Vagina (tissue), 2 donors: Measurements from ENCODE around the gene RGS18. TPM values are rescaled to one million over a fixed set of nuclear protein-coding genes. Genes with fewer than 3 reads are reported as not detected.

Source experiments
- DNase-seq, 2 donors: peaks; one replicate each; pipeline ENCODE4 v3.0.0-alpha.2; 2017; ENCODE audit errors: extremely low spot score in 2 of 2
- H3K27ac ChIP-seq: fragments of 200-600 bp; sonication (generic); one replicate; pipeline ENCODE4 v1.5.1; 2019
- H3K27me3 ChIP-seq: fragments of 200-600 bp; sonication (generic); one replicate; pipeline ENCODE4 v1.5.1; 2019
- H3K36me3 ChIP-seq, 2 donors: fragments of 200-600 bp; sonication (generic); one replicate each; pipeline ENCODE4 v1.5.1; 2017 to 2019
- H3K4me1 ChIP-seq: fragments of 200-600 bp; sonication (generic); one replicate; pipeline ENCODE4 v1.5.1; 2019
- H3K4me3 ChIP-seq, 2 donors: fragments of 200-600 bp; sonication (generic); 1 replicate in 1 of 2; 2 replicates in 1 of 2; pipeline ENCODE4 v1.5.1; 2016 to 2019
- H3K9me3 ChIP-seq: fragments of 200-600 bp; sonication (generic); one replicate; pipeline ENCODE4 v1.5.1; 2019
- CTCF ChIP-seq, 3 experiments: fragments of 450-650 bp in 2 of 3; fragments of 200-600 bp in 1 of 3; sonication (generic) in 1 of 3; IDR thresholded peaks; one replicate each; pipeline ENCODE4 v1.5.1; 2017 to 2019; ENCODE audit warnings: antibody characterized with exemption in 3 of 3, mild to moderate bottlenecking in 2 of 3, moderate library complexity in 2 of 3
- POLR2A ChIP-seq, 2 donors: fragments of 450-650 bp; IDR thresholded peaks; one replicate each; pipeline ENCODE4 v1.6.1; 2017; ENCODE audit warnings: antibody characterized with exemption in 2 of 2, mild to moderate bottlenecking in 2 of 2, moderate library complexity in 2 of 2
- POLR2AphosphoS5 ChIP-seq, 2 donors: sonication (generic); formaldehyde crosslinking; IDR thresholded peaks; one replicate each; pipeline ENCODE4 v1.9.0; 2017; ENCODE audit warnings: antibody characterized with exemption in 2 of 2, mild to moderate bottlenecking in 2 of 2, low read depth in 1 of 2; ENCODE audit not compliant: insufficient read depth in 1 of 2
- intact Hi-C: fragments of 100-400 bp; cut with DNase I; formaldehyde crosslinking; loops from one replicate; pipeline ENCODE4 v1.15.1; 2023
- total RNA-seq: library from RNA; depleted of rRNA; stranded (reverse); fragments of >200 nt; gene quantifications from one replicate; pipeline ENCODE4 v1.2.3, GENCODE V29; 2016

The RGS18 gene
- total RNA-seq, 1 donor from 2014 or later = 0.98 TPM

DNA sequence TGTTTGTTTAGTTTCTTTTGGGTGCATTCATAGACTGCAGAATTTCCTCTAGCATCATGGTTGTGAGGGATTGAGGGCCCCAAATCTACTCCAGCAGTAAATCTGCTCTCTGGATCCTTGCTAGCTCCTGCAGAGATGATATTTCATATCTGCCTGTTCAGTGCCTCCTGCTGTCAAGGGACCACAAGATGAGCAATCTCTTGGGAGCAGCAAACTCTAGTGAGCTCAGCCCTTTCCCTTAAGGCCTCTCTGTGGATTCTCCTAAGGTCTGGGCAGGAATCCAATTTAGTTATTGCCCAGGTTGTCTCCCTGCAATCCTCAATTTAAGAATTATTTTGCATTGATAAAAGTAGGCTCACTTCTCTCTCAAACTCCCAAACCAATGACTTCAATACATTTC is 76.9 kb downstream of the RGS18 start:
- TF ChIP-seq POLR2AphosphoS5 (IDR thresholded peaks at IDR 0.05; ENCODE audit: insufficient read depth in 1 of 2, low read depth in 1 of 2) (no peak), CTCF (IDR thresholded peaks at IDR 0.05) (no peak), POLR2A (IDR thresholded peaks at IDR 0.05) (no peak)
- Histone ChIP-seq H3K27ac (no peak overlapping the region), H3K27me3 (no peaks in the 10 kb centered on the region), H3K4me1 (no peaks in the 10 kb centered on the region), H3K36me3 (no peaks in the 10 kb centered on the region), H3K4me3 (no peak overlapping the region), H3K9me3 (no peaks in the 10 kb centered on the region)
- DNase-seq = no peak
- intact Hi-C loops = no loop called here

Other genes with a start within 250 kb of the RGS18 start
- not detected for gene RGS21, start 158.5 kb downstream of the RGS18 start, total RNA-seq